Smooth muscle cell (in vitro differentiated cells): ENCODE data around the gene USP34. TPM values are rescaled to one million over a fixed set of nuclear protein-coding genes. Genes with fewer than 3 reads are reported as not detected.

Source experiments
- DNase-seq: peaks from one replicate; lab custom pipeline; 2025; ENCODE audit not compliant: unreplicated experiment; lab: John Stamatoyannopoulos, UW
- H2AFZ ChIP-seq: fragments of 200-600 bp; sonication (generic); 2 replicates; pipeline ENCODE4 v1.6.0; 2016; ENCODE audit warnings: antibody characterized with exemption, low read depth, mild to moderate bottlenecking
- H3F3A ChIP-seq: fragments of 200-600 bp; sonication (generic); 2 replicates; pipeline ENCODE4 v1.6.0; 2017; ENCODE audit warnings: antibody characterized with exemption, low read depth
- H3K27ac ChIP-seq: fragments of 200-600 bp; sonication (generic); 2 replicates; pipeline ENCODE4 v1.5.1; 2016; ENCODE audit warnings: low read depth, mild to moderate bottlenecking
- H3K27me3 ChIP-seq: fragments of 200-600 bp; sonication (generic); 2 replicates; pipeline ENCODE4 v1.6.1; 2016; ENCODE audit warnings: low read depth, mild to moderate bottlenecking
- H3K36me3 ChIP-seq: fragments of 200-600 bp; sonication (generic); 2 replicates; pipeline ENCODE4 v1.5.1; 2016; ENCODE audit warnings: low read depth
- H3K4me1 ChIP-seq: fragments of 200-600 bp; sonication (generic); 2 replicates; pipeline ENCODE4 v1.5.1; 2016; ENCODE audit warnings: low read depth
- H3K4me2 ChIP-seq: fragments of 200-600 bp; sonication (generic); 2 replicates; pipeline ENCODE4 v1.6.0; 2016; ENCODE audit warnings: mild to moderate bottlenecking
- H3K4me3 ChIP-seq: fragments of 200-600 bp; sonication (generic); 2 replicates; pipeline ENCODE4 v1.5.1; 2016; ENCODE audit warnings: mild to moderate bottlenecking
- H3K79me2 ChIP-seq: fragments of 200-600 bp; sonication (generic); 2 replicates; pipeline ENCODE4 v1.6.0; 2016; ENCODE audit warnings: low read depth, mild to moderate bottlenecking
- H3K9ac ChIP-seq: fragments of 200-600 bp; sonication (generic); 2 replicates; pipeline ENCODE4 v1.6.0; 2016; ENCODE audit warnings: low read depth
- H3K9me3 ChIP-seq: fragments of 200-600 bp; sonication (generic); replicated peaks from 2 replicates; pipeline ENCODE4 v1.5.1; 2016; ENCODE audit warnings: low read depth
- H4K20me1 ChIP-seq: fragments of 200-600 bp; sonication (generic); 2 replicates; pipeline ENCODE4 v1.6.0; 2016; ENCODE audit warnings: low read depth
- WGBS: methylation state at CpG from one replicate; pipeline ENCODE4 v1.1.7; 2016; ENCODE audit warnings: low lambda C conversion rate; 5-methylcytosine and 5-hydroxymethylcytosine counted together
- polyA plus RNA-seq: library from polyadenylated mRNA; unstranded; fragments of >200 nt; fragmentation: Nextera tagmentation; extraction: Ambion mirVana; gene quantifications from 2 replicates; pipeline ENCODE4 v1.2.1, GENCODE V29; 2016
- total RNA-seq: library from RNA; depleted of rRNA; stranded (reverse); fragments of >200 nt; gene quantifications from 2 replicates; pipeline ENCODE4 v1.2.3, GENCODE V29; 2014
- TF ChIP-seq, protein P1 (sequence below): fragments of 200-600 bp; sonication (generic); IDR thresholded peaks from 2 replicates; pipeline ENCODE4 v1.5.1; 2017; ENCODE audit warnings: borderline replicate concordance, mild to moderate bottlenecking, antibody characterized with exemption; ENCODE audit not compliant: insufficient read depth, poor library complexity, severe bottlenecking

Gene USP34
- total and polyA plus RNA-seq, 2 experiments from 2014 or later, result 26.4 to 152 TPM

DNA sequence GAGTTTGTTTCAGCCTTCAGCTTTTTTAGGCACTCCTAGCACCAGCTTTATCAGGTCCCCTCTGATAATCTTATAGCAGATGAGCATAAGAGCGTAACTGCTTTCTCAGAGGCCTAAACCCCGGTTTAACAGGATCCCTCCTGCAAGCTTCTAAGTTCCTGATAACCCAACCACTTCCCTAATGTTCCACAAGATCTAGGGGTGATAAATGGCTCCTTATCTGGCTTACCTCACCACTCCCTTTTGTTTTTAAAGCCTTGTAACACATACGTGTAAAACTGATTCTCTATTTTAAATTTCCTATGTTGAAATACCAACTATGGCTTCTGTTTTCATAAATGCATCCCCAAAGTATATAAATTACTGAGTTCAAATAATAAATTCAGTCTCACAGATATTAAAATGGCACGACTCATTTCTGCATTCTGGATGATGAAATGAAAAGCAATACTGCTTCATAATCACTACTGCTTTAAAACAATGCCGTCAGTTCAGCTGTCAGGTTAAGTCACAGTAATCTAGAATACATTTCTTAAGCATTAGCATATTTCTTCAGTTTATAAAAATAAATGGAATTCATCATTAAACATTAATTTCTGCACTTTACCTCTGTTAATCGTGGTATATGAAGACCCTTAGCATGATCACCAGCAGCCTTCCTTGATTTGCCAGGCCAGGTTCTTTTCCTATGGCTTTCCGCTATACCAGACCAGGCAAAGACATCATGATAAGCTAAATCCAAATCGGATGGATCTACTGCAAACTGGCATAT lies 182.6 kb downstream of the USP34 start:
- Histone ChIP-seq H3K79me2 (peaks cover 10% of the 10 kb centered on the region), H3K9ac (no peak overlapping the region), H2AFZ (no peak overlapping the region), H3K4me2 (no peak overlapping the region), H3K27me3 (no peaks in the 10 kb centered on the region), H3K36me3 (peaks cover 8% of the 10 kb centered on the region), H3K27ac (no peak overlapping the region), H3K4me3 (no peak overlapping the region), H3F3A (no peaks in the 10 kb centered on the region), H4K20me1 (no peaks in the 10 kb centered on the region), H3K9me3 (no peaks in the 10 kb centered on the region), H3K4me1 (no peaks in the 10 kb centered on the region)
- 78% methylated on average over 8 of the region's 8 CpGs for WGBS
- TF ChIP-seq, protein P1, sequence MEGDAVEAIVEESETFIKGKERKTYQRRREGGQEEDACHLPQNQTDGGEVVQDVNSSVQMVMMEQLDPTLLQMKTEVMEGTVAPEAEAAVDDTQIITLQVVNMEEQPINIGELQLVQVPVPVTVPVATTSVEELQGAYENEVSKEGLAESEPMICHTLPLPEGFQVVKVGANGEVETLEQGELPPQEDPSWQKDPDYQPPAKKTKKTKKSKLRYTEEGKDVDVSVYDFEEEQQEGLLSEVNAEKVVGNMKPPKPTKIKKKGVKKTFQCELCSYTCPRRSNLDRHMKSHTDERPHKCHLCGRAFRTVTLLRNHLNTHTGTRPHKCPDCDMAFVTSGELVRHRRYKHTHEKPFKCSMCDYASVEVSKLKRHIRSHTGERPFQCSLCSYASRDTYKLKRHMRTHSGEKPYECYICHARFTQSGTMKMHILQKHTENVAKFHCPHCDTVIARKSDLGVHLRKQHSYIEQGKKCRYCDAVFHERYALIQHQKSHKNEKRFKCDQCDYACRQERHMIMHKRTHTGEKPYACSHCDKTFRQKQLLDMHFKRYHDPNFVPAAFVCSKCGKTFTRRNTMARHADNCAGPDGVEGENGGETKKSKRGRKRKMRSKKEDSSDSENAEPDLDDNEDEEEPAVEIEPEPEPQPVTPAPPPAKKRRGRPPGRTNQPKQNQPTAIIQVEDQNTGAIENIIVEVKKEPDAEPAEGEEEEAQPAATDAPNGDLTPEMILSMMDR, result no peak
- no peak for DNase-seq

DNA sequence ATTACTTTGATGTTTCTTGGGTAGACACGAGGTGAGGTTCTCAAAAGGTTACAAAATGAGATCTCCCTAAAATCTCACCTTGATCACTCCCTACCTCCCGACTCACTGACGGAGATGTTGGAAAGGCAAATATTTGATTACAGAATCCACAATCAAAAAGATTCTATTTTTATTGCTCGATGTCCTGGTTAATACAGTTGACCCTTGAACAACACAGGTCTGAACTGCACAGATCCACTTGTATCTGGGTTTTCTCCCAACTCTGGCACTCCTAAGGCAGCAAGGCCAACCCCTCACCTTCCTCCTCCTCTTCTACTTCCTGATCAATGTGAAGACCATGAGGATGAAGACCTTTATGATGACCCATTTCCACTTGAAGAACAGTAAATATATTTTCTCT lies 183.6 kb downstream of the USP34 start:
- Histone ChIP-seq H3K9me3 (no peaks in the 10 kb centered on the region), H3K27me3 (no peaks in the 10 kb centered on the region), H3K4me1 (no peaks in the 10 kb centered on the region), H3K27ac (no peak overlapping the region), H3F3A (no peaks in the 10 kb centered on the region), H4K20me1 (no peaks in the 10 kb centered on the region), H3K9ac (no peak overlapping the region), H3K4me3 (no peak overlapping the region), H3K36me3 (peaks cover 16% of the 10 kb centered on the region), H3K4me2 (no peak overlapping the region), H3K79me2 (peaks cover 6% of the 10 kb centered on the region), H2AFZ (no peak overlapping the region)
- TF ChIP-seq, protein P1, result no peak
- 97% methylated on average over 4 of the region's 4 CpGs for WGBS
- DNase-seq, result no peak

DNA sequence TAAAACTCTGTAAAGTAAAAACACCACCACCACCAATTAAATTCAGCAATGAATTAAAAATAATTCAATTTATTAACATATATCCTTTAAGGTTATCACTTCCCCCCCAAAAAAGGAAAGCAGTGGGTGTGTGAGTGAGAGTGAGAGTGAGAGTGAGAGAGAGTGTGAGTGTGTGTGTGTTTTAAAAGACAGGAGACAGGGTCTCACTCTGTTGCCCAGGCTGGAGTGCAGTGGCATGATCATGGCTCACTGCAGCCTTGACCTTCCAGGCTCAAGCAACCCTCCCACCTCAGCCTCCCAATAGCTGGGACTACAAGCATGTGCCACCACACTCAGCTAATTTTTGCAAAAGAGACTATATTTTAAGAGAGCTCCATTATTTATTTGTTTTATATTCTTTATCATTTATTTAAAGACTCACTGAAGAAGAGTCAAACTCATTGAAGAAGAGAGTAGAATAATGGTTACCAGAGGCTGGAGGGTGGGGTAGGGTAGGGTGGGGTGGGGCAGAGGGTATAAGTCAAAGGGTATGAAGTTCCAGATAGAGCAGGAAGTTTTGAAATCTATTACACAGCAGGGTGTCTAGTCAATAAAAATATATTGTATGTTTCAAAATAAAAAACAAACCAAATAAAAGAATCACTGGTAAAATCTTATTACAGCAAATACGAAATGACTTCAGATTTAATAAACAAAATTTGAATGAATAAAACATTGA lies 187.3 kb downstream of the USP34 start:
- no peak overlapping the region for H2AFZ ChIP-seq
- TF ChIP-seq, protein P1, result no peak
- no peaks in the 10 kb centered on the region for H3K4me1 ChIP-seq
- no peak overlapping the region for H3K4me2 ChIP-seq
- H3K9me3 ChIP-seq, result no peaks in the 10 kb centered on the region
- no peak overlapping the region for H3K27ac ChIP-seq
- peaks cover 6% of the 10 kb centered on the region for H3K79me2 ChIP-seq
- H3F3A ChIP-seq, result no peaks in the 10 kb centered on the region
- no peak overlapping the region for H3K4me3 ChIP-seq
- H3K9ac ChIP-seq, result no peak overlapping the region
- H3K27me3 ChIP-seq, result no peaks in the 10 kb centered on the region
- 100% methylated on average over 1 of the region's 1 CpG for WGBS
- peaks cover 33% of the 10 kb centered on the region for H3K36me3 ChIP-seq
- H4K20me1 ChIP-seq, result no peaks in the 10 kb centered on the region
- no peak for DNase-seq
